ENCODE results near the gene CASZ1. TPM values are rescaled to one million over a fixed set of nuclear protein-coding genes. Genes with fewer than 3 reads are reported as not detected.
A peak's percentile ranks its signal among the peaks of the same experiment; 100 is the strongest.

Gene CASZ1
- total RNA-seq, 1 experiment from 2014 or later, result 11.7 TPM

DNA sequence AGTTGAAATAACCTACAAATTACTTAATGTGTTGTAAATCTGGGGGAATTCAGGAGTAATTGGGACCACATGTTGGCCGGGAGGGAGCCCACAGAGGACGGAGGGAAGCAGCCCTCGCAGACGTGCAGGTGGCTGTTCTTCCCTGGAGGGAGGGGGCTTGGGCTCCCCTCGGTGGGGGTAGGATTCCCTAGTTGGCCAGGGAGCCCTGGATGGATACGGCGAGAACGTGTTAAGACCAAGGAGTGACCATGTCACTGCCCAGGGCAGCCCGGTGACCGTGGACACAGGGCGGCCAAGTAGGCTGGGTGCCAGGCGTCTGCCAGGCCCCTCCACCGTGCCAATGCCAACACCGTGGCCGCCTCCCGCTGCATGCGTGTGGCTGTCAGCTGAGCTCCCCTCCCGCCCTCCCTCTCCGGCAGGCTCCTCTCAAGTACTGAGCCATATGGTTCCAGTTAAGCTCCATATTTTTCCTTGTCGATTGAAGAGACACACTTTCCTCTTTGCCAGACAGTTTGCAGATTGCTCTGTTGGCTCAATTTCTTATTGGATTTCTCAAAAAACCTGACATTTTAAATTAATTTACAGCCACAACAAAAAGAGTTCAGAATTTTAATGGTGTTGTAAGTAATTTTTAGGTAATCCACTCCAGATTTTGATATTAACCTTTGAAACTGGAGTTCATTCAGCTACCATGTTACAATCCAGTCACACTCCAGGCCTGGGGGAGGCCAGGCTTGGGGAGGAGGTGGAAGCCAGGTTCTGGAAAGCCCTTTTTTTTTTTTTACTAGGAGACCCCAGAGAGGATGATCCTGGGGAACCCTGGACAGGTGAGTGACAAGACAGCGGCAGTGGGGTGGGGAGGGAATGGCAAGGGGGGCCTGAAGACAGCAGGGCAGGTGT lies 71.2 kb downstream of the CASZ1 start:
- no peak overlapping the region for H3K4me3 Mint-ChIP-seq
- no peaks in the 10 kb centered on the region for H3K9me3 Mint-ChIP-seq
- H3K36me3 Mint-ChIP-seq, result no peaks in the 10 kb centered on the region
- TF ChIP-seq ZNF512 (CRISPR knock-in tag; IDR thresholded peaks at IDR 0.05; ENCODE audit: borderline replicate concordance), result no peak
- no peak for TF ChIP-seq STAT6 (CRISPR knock-in tag; conservative IDR thresholded peaks at IDR 0.05; ENCODE audit: low read depth)
- TF ChIP-seq ZNF121 (CRISPR knock-in tag; IDR thresholded peaks at IDR 0.05), result no peak
- no peaks in the 10 kb centered on the region for H3K27me3 Mint-ChIP-seq (ENCODE audit: low read depth)
- peaks cover 19% of the 10 kb centered on the region for H3K4me1 Mint-ChIP-seq
- no peak for ATAC-seq
- ChIA-PET CTCF (no interaction called here), POLR2A (interaction anchor here (0.6 kb wide), 1 partner anchor 287 kb away, joined by 3 read pairs; no protein-coding TSS in a partner anchor)
- DNase-seq (ENCODE audit: low spot score), result no peak
- no peak overlapping the region; the same call in 1 of the 2 replicates for H3K27ac Mint-ChIP-seq

DNA sequence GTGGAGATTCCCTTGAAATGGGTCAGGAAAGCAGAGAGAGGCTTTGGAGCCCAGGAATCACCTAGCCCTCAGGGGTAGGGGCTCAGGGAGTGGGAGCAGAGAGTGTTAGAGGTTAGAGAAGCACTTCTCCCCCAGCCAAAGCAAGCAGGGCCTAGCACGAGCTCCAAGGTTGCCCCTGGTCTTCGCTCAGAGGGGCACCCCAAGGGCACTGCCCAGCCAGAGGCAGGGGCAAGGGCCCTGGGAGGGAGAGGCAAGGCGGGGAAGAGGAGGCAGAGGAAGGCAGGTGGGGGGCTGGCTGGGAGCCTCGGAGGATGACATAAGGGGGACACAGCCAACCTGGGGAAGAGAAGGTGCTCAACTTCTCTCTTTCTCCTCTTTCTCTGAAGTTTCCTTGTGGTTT lies 71.9 kb downstream of the CASZ1 start:
- H3K9me3 Mint-ChIP-seq, result no peaks in the 10 kb centered on the region
- ATAC-seq (no peak), DNase-seq (ENCODE audit: low spot score) (no peak)
- no peak overlapping the region for H3K4me3 Mint-ChIP-seq
- peaks cover 19% of the 10 kb centered on the region for H3K4me1 Mint-ChIP-seq
- H3K27me3 Mint-ChIP-seq (ENCODE audit: low read depth), result no peaks in the 10 kb centered on the region
- TF ChIP-seq AFF4 (CRISPR knock-in tag; IDR thresholded peaks at IDR 0.05; ENCODE audit: borderline replicate concordance), result no peak
- POLR2A ChIA-PET, result no interaction called here
- CTCF ChIA-PET, result no interaction called here
- no peak overlapping the region; the same call in 1 of the 2 replicates for H3K27ac Mint-ChIP-seq
- no peaks in the 10 kb centered on the region for H3K36me3 Mint-ChIP-seq

DNA sequence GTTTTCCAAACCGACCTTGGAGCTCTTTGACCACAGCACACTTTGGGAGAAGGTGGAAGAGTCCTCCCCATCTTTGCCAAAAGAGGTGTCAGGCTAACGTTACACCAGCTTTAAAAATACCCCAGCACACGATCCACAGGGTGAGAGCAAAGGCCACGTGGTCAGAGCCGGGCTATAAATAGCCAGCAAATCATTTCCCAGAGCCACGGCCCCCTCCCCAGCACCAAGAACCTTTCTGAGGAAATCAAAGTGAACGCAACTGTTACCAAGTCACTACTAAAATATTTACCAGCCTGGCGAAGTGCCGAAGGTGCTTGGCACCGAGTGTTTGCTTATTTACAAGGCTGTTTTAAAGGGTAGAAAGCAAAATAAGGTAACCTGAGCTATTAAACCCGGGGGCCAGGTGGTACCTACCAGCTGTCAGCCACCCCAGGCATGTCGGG lies 72.4 kb downstream of the CASZ1 start:
- ChIA-PET POLR2A (no interaction called here), CTCF (no interaction called here)
- DNase-seq (ENCODE audit: low spot score), result no peak
- H3K36me3 Mint-ChIP-seq, result no peaks in the 10 kb centered on the region
- H3K27me3 Mint-ChIP-seq (ENCODE audit: low read depth), result no peaks in the 10 kb centered on the region
- peaks cover 19% of the 10 kb centered on the region for H3K4me1 Mint-ChIP-seq
- H3K4me3 Mint-ChIP-seq, result no peak overlapping the region
- ATAC-seq, result no peak
- no peak for TF ChIP-seq STAT6 (CRISPR knock-in tag; conservative IDR thresholded peaks at IDR 0.05; ENCODE audit: low read depth)
- no peak for TF ChIP-seq JAZF1 (CRISPR knock-in tag; IDR thresholded peaks at IDR 0.05)
- TF ChIP-seq SMAD3 (CRISPR knock-in tag; IDR thresholded peaks at IDR 0.05; ENCODE audit: borderline replicate concordance), result no peak
- no peak for TF ChIP-seq ZNF423 (CRISPR knock-in tag; IDR thresholded peaks at IDR 0.05)
- TF ChIP-seq ETV6 (CRISPR knock-in tag; IDR thresholded peaks at IDR 0.05), result no peak
- TF ChIP-seq CBFB (CRISPR knock-in tag; IDR thresholded peaks at IDR 0.05; ENCODE audit: low read depth), result no peak
- no peak for TF ChIP-seq TEAD1 (CRISPR knock-in tag; IDR thresholded peaks at IDR 0.05)
- no peak for TF ChIP-seq IRF1 (CRISPR knock-in tag; IDR thresholded peaks at IDR 0.05)
- no peak for TF ChIP-seq FOXP4 (CRISPR knock-in tag; IDR thresholded peaks at IDR 0.05)
- no peak for TF ChIP-seq NR3C1 (CRISPR knock-in tag; conservative IDR thresholded peaks at IDR 0.05; ENCODE audit: low read depth)
- H3K27ac Mint-ChIP-seq, result 0 out of 2 replicates have a peak overlapping the region, but pooled peaks have one; percentile 55
- H3K9me3 Mint-ChIP-seq, result no peaks in the 10 kb centered on the region

Measured in WTC11 (cell line).